Loucy (cell line): ENCODE data around the gene SORBS1.

Experiments used
- CTCF ChIP-seq: fragments of 200-600 bp; sonication (generic); conservative IDR thresholded peaks from 2 replicates; pipeline ENCODE4 v1.5.1; 2014; ENCODE audit warnings: mild to moderate bottlenecking, antibody characterized with exemption, low read length
- EZH2phosphoT487 ChIP-seq: fragments of 200-600 bp; IDR thresholded peaks from 2 replicates; pipeline ENCODE4 v1.6.1; 2018; ENCODE audit warnings: antibody characterized with exemption, mild to moderate bottlenecking, moderate library complexity, borderline replicate concordance

- TF ChIP-seq CTCF (no peak), EZH2phosphoT487 (no peak)
These were observed 296.7 kb downstream of the SORBS1 start for GRCh38 chr10:95264227-95265051.
